ENCODE measurements around the gene OR51B2.
"Not testable (repeated sequence)": the region's sequence is repeated elsewhere in the genome, so short reads cannot be mapped to it uniquely, and the experiment has no call there.

The OR51B2 gene, protein sequence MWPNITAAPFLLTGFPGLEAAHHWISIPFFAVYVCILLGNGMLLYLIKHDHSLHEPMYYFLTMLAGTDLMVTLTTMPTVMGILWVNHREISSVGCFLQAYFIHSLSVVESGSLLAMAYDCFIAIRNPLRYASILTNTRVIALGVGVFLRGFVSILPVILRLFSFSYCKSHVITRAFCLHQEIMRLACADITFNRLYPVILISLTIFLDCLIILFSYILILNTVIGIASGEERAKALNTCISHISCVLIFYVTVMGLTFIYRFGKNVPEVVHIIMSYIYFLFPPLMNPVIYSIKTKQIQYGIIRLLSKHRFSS

DNA sequence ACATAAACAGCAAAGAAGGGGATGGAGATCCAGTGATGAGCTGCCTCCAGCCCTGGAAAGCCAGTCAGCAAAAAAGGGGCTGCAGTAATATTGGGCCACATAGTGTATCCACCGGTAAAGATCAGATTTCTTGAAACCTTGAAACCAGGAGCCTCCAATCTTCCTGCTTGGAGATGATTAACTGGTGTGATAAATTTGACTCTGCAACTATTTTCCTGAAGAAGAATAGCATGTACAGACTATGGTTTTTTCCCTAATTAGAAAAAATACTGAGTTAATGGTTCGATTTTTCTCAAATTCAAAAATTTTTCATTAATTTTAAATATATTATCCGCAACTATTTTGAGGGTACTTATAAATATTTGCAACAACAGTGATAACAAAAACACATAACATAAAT, at the start of gene OR51B2:
TSS of gene OR51B2 (minus strand) at position 101 of the 400 bp plus-strand sequence. CDS start at position 101, 0 bp downstream.
- no peak for DNase-seq

DNA sequence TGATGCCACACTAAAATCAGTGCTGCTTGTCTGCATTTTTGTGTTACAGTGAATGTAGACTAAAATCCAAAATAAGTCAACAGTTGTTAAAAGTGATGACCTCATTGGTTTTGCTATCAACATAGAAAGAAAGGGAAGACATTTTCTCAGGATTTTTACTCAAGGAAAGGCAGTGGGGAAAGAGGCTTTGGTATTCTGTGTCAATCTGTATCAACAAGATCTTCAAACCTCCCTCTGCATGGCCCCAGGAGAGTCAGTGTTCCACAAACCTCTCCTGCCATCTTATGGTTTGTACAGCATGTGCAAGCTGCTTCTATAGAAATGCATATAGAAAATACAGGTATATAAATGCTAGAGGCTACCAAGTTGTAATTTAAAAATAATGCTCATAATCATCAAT, 45.7 kb upstream of the OR51B2 start:
- DNase-seq, result no peak

DNA sequence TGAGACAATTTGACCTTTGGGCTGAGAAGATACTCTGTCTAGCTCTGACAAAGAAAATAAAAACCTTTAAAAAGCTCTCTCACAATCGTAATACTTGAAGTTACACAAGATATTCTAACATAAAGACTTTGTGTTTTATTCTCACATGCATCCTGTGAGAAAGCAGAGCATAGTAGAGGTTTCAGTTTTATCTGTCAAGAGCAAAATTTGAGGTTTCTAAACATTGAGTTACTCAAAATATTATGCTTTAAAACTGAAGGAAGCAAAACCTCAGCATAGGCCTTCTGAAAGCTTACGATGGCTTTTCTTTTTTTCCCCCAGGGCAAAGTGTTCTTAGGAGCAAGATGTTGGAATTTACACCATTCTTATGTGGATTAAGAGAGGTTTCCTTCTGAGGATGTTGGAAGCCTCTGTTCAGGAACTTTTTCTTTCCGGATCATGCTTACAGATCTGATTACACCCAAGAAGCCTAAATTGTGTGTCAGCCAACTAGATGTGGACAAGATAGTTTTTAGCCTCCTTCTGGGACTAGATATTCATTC, 44.5 kb upstream of the OR51B2 start:
- DNase-seq, result no peak

DNA sequence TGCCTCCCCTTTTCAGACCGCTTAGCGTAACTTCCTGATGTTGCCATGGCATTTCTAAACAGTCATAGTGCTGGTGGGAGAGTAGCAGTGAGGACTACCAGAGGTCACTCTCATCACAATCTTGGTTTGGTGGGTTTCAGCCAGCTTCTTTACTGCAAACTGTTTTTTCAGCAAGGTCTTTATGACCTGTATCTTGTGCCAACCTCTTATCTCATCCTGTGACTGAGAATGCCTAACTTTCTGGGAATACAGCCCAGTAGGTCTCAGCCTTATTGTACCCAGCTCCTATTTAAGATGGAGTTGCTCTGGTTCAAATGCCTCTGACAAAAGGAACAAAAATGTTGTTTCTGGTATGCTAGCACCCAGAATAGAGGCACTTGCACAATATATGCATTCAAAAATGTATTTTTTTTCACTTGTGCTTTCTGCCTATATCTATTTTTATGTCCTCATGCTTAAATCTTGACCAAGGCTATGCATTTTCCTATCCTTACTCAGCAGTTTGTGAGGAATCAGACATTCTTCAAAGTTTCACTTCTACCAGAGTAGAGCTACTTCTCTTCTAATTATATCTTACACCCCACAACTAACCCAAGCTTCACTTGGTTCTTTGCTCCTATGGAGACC, 43.5 kb upstream of the OR51B2 start:
- DNase-seq, result no peak

DNA sequence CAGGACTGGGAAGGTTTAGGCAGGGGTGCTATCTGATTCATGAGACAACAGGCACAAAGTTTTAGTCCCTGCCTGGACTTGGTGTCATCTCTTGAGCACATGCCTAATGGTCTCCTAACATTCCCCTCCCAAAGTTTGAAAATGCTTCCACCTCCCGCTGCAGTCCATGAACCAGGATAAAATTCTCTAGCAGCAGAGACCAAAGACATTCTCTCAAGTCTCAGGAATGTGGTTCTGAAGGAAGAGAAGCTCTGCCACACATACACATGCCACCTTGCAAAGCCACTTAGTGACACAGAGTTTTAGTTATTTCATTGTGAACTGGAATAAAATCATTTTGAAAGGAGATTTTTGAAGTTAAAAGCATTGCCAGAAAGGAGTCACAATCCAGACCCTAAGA, 42.8 kb upstream of the OR51B2 start:
- DNase-seq, result no peak

DNA sequence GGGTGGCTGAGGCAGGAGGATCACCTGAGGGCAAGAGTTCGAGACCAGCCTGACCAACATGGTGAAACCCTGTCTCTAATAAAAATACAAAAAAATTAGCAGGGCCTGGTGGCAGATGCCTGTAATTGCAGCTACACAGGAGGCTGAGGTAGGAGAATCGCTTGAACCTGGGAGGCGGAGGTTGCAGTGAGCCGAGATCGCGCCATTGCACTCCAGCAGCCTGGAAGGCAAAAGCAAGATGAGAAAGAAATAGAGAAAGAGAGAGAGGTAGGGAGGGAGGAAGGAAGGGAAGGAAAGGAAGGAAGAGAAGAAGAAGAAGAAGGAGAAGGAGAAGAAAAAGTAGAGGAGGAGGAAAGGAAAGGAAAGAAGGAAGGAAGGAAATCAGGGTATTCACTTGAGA, 42.3 kb upstream of the OR51B2 start:
- DNase-seq, result not testable (repeated sequence)

DNA sequence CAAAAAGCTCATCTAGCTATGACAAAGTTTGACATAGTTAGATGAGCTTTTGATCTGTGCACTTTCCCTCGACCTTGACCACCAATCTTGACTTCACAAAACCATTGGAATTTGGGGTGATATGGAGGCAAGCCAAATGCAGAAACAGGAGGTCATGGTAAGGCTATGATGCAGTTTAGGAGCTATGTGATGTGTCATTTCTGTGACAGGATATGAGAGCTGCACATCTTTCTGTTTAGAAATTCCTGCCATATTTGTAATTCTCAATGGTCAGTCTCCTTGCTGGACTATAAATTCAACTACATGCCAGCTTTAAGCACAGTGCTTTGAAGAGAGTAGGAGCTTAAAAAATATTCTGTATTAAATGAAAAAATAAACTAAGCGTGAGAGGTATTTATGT, 40.1 kb upstream of the OR51B2 start:
- no peak for DNase-seq

DNA sequence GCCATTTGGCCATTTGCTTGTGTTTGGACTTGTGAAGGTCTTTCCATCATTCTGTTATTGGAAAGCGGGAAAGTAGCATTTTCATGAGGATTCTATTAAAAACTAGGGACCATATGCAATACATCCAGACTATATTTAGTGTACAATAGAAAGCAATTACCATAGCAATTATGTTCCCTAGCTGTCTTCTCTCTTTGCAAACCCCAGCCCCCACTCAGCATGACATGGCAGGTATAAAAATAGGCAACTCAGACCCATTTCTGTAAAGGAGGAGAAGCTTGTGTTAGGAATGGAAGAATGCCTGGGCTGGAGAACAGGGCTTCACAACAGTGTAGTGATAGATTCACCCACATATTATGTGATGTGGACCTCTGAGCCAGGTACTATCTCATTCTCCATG, 39.6 kb upstream of the OR51B2 start:
- DNase-seq, result no peak

DNA sequence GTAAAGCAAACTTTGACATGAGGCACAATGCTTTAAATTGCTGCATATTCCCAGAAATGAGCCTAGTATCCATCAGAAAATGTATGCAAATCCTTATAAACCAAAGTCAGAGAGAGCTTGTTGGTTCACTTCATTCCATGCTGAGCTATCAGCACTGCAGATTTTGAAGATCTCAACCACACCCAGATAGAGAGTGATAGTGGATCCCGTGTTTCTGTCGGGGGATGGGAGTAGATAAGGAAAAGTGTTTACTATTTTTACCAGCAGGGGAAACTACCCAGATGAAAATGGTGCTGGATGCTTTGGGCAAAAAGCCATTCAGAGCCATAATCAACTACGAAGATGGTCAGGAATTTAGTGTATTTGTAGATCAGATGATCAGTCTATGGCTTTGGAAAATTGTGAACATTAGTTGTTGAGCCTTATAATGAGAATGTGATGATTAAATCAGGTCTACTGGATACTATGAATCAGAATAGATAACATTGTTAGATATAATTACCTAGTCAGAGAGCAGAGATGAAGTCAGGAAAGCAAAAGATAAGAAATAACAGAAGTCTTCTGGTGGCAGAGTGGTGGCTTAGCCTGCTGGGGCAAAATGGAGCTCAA, 38.0 kb upstream of the OR51B2 start:
- DNase-seq, result no peak

DNA sequence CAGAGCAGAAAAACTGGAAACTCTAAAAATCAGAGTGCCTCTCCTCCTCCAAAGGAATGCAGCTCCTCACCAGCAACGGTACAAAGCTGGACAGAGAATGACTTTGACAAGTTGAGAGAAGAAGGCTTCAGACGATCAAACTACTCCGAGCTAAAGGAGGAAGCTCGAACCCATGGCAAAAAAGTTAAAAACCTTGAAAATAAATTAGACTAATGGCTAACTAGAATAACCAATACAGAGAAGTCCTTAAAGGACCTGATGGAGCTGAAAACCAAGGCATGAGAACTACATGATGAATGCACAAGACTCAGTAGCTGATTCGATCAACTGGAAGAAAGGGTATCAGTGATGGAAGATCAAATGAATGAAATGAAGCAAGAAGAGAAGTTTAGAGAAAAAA, 31.9 kb upstream of the OR51B2 start:
- not testable (repeated sequence) for DNase-seq

DNA sequence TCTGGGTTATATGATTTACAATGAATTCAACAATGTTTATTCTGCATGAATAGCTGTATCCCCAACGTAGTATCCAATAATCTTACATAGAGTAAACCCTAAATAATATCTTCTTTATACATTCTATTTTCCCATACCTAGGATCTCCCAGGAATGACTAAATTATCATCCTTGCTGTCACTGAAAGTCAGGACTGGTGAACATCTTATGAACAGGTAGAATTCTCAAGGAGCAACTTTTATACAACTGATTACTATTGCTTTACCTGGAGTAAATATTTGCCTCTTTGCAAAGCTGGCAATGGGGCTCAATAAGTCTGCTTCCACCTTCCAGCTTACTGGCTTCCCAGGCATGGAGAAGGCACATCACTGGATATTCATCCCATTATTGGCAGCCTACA, 27.1 kb upstream of the OR51B2 start, which contains the start of gene OR51B6:
TSS of gene OR51B6 (plus strand) at position 301 of the 400 bp plus-strand sequence. CDS start at position 301, 0 bp downstream.
- DNase-seq, result no peak

DNA sequence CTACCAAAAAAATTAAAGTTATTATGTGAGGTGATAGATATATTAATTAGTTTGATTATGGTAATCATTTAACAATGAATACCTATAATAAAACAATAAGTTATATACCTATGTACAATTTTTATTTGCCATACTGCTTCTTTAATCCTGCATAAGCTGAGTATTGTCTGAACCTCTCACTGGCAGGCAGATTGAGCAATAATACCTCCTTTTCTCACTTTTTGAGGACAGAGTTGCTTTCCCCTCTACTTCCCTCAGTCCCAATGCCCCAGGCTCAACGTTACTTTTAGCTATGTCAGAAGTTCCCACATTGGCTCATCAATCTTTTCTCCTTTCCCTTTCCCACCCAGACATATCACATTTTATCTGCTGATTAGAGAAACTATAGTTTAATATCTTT, 25.5 kb upstream of the OR51B2 start:
- no peak for DNase-seq

DNA sequence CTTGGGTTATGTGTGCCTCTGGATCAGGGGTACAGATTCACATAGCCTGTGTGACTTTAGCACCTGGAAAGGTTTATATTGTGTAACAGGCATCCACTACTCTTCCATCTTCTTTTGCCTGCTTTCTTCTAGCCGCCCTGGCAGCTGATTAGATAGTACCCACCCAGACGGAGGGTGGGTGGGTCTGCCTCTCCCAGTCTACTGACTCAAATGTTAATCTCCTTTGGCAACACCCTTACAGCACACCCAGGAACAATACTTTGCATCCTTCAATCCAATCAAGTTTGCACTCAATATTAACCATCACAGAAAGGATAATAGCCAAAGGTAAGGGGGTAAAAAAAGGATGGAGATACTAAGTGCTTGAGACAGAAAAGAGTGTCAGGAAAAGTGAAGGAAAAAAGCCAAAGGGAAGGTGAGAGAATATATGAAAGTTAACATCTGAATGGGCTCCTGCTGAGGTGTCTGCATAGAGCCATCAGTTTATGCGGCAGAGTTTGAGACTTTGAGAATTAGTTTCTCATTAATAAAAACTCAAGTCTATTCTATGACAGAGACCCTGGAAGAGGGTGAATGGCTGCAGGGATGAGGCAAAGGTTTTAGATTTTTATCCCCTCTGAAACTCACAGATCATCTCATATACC, 24.6 kb upstream of the OR51B2 start:
- no peak for DNase-seq

DNA sequence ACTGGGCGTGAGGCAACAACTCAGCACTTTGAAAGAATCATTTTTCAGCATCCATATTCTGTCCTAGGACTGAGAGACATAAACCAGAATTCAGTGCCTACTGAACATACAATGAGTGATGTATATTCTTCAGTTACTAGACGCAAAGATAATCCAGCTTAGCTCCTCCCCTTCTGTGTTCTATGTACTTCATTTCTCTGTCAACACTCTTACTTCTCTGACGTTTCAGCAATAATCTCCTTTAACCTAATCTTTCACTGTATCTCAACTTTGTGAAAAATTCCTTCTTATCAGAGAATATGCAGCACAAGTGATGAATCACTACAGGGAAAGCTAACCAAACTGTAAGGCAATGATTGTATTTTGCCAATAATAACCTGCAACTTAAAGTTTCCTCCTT, 21.7 kb upstream of the OR51B2 start:
- no peak for DNase-seq

DNA sequence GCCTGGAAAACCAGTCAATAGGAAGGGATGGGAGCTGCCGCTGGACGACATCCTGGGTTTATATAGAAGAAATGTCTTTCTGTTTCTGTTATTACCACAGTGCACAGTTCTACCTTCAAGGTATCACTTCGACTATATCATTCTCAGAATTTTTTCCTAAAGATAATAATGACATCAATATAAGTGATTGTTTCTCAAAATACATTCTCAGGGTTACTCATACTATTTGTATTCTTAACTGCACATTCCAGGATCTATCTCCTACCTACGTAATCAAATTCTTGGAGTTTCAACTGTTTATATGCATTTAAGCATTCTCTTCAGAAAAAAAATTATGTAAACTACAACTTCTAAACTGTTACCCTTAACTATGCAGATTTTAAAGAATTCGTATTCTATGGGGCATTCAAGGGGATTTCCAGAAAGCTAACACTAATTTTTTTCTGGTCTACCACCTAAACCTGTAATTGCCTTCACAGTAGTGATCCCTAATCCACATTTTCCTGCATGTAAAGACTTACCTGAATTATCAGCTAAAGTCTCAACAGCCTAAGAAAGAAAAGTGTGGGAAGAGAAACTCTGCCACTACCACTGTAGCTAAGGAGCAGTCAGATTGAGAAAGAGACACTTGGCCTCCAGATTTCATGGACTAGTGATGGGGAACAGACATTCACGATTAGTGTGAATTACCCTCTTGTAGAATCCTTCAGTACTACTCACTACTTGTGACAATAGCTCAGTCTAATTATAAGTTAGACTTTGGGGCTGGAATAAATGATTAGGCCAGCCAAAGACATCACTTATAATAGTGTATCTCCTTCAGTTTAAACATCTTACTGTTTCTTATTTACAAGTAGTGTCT, 19.6 kb upstream of the OR51B2 start, which contains the start of gene OR51B5:
TSS of gene OR51B5 (minus strand) at position 51 of the 862 bp plus-strand sequence. CDS start at position 51, 0 bp downstream.
- no peak for DNase-seq

DNA sequence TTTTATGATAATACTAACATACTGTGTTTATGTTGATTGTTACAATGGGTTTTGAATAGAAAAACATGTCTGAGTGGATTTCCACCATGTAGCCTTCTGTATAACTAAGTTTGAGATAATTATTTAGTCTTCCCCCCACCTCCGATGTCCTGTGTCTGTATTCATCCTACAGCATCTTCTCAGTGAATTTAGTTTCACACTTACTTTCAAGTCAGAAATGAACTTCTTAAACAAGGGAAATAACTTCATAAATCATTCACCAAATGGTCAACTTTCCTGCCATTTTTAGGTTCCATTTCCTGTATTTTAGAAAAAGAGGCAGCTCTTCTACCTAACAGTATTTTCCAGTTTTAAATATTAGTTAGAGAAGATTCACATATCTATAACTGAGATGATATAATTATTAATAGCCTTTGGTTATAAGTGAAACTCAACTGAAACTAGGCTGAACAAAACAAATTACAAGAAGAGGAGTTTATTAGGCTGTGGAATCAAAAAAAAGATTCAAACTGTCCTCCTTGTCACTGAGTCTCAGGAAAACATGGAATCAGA, 15.8 kb upstream of the OR51B2 start:
- DNase-seq, result no peak

DNA sequence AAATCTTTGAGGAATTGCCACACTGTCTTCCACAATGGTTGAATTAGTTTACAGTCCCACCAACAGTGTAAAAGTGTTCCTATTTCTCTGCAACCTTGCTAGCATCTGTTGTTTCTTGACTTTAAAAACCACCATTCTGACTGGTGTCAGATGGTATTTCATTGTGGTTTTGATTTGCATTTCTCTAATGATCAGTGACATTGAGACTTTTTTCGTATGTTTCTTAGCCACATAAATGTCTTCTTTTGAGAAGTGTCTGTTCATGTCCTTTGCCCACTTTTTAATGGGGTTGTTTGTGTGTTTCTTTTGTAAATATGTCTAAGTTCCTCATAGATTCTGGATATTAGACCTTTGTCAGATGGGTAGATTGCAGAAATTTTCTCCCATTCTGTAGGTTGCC, 13.2 kb upstream of the OR51B2 start:
- DNase-seq, result not testable (repeated sequence)

DNA sequence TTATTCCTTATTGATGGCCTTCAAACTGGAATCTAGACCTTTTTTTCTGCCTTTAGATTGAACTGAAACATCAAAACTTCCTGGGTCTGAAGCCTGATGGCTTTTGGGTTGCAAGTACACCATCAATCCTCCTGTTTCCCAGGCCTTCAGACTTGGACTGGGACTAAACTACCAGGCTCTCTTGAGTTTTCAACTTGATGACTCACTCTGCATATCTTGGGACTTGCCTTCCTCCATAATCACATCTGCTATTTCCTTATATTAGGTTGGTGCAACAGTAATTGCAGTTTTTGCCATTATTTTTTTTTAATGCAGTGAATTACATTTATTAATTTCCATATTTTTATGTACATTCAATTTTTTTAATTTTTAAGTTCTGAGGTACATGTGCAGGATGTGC, 12.2 kb upstream of the OR51B2 start:
- DNase-seq, result no peak

DNA sequence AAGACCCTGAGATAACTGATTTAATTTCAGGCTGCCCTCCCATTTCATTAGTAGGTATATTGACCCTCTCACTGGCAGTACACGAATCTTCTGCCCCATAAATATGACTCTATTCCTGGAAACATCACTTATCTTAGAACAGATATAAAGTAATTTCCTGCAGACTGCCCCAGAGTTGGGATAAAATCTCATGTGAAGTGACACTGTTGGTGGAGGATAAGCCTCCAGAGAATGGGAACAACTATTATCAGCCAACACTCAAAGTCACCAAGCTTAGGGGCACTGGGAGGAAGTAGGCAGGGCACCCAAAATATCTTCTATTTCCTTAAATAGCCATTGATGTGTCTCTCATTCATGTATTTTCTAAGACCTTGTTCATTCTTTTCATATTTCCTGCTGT, 11.1 kb upstream of the OR51B2 start:
- no peak for DNase-seq

DNA sequence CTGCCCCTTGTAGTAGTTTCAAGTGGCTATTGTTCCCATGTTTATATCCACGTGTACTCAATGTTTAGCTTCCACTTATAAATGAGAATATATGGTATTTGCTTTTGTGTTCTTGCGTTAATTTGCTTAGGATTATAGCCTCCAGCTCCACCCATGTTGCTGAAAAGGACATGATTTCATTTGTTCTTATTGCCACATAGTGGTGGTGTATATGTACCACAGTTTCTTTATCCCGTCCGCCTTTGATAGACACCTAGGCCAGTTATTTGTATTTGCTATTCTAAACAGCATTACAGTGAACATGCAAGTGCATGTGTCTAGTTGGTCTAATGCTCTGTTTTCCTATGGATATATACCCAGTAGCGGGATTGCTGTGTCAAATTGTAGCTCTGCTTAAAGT, 6.8 kb downstream of the OR51B2 start:
- DNase-seq, result no peak

DNA sequence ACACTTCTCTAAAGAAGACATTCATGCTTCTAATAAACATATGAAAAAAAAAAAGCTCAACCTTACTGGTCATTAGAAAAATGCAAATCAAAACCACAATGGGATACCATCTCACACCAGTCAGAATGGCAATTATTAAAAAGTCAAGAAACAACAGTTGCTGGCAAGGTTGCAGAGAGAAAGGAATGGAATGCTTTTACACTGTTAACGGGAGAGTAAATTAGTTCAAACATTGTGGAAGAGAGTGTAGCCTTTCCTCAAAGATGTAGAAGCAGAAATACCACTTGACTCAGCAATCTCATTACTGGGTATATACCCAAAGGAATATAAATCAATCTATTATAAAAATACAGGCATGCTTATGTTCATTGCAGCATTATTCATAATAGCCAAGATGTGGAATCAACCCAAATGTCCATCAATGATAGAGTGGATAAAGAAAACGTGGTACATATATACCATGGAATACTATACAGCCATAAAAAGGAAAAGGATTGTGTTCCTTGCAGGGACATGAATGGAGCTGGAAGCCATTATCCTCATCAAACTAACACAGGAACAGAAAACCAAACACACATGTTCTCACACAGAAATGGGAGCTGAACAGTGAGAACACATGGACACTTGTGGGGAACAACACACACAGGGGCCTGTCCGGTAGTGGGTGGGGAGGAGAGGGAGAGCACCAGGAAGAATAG, 10.6 kb downstream of the OR51B2 start:
- DNase-seq, result not testable (repeated sequence)

All from stimulated activated CD8-positive, alpha-beta memory T cell treated with anti-CD3 and anti-CD28 coated beads, Interleukin-4, amount 100 ng/mL, for 48 hours (primary cell).